Measurements from ENCODE around the gene VSIR. TPM values are rescaled to one million over a fixed set of nuclear protein-coding genes. Genes with fewer than 3 reads are reported as not detected.

The VSIR gene
- total and polyA plus RNA-seq, 10 of the 15 experiments (the other 5 are each of a cell fraction or from before 2014, with no cell fraction given) = 0.19 to 12.5 (median 6.7) TPM

- no peak for TF ChIP-seq HDAC6 (IDR thresholded peaks at IDR 0.05; ENCODE audit: unreplicated experiment)
- TF ChIP-seq, protein P1, sequence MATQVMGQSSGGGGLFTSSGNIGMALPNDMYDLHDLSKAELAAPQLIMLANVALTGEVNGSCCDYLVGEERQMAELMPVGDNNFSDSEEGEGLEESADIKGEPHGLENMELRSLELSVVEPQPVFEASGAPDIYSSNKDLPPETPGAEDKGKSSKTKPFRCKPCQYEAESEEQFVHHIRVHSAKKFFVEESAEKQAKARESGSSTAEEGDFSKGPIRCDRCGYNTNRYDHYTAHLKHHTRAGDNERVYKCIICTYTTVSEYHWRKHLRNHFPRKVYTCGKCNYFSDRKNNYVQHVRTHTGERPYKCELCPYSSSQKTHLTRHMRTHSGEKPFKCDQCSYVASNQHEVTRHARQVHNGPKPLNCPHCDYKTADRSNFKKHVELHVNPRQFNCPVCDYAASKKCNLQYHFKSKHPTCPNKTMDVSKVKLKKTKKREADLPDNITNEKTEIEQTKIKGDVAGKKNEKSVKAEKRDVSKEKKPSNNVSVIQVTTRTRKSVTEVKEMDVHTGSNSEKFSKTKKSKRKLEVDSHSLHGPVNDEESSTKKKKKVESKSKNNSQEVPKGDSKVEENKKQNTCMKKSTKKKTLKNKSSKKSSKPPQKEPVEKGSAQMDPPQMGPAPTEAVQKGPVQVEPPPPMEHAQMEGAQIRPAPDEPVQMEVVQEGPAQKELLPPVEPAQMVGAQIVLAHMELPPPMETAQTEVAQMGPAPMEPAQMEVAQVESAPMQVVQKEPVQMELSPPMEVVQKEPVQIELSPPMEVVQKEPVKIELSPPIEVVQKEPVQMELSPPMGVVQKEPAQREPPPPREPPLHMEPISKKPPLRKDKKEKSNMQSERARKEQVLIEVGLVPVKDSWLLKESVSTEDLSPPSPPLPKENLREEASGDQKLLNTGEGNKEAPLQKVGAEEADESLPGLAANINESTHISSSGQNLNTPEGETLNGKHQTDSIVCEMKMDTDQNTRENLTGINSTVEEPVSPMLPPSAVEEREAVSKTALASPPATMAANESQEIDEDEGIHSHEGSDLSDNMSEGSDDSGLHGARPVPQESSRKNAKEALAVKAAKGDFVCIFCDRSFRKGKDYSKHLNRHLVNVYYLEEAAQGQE (IDR thresholded peaks at IDR 0.05; ENCODE audit: low read depth, low read length) = no peak
- TF ChIP-seq ATF3 (IDR thresholded peaks at IDR 0.05; ENCODE audit: borderline replicate concordance, extremely low read depth, low read depth, low read length) = no peak
- 0 out of 2 replicates have a peak, but pooled peaks have one; percentile 38 for TF ChIP-seq DPF2 (IDR thresholded peaks at IDR 0.05)
- peak; percentile 69 for TF ChIP-seq ELK1 (IDR thresholded peaks at IDR 0.05; ENCODE audit: low read depth, low read length)
- peak; percentile 41; the same call in 1 of the 2 replicates for TF ChIP-seq PKNOX1 (IDR thresholded peaks at IDR 0.05)
- no peak; a peak in 1 of 4 replicates for TF ChIP-seq ETV6 (conservative IDR thresholded peaks at IDR 0.05 in 1 of 2, IDR thresholded peaks at IDR 0.05 in 1 of 2; ENCODE audit: borderline replicate concordance in 1 of 2, low read depth in 1 of 2)
- no peak for TF ChIP-seq NFYB (IDR thresholded peaks at IDR 0.05; ENCODE audit: insufficient read depth, low read depth, low read length)
- peak; percentile 86 to 90 for TF ChIP-seq IKZF2 (IDR thresholded peaks at IDR 0.05)
- peak; percentile 93 for TF ChIP-seq SPI1 (IDR thresholded peaks at IDR 0.05; ENCODE audit: borderline replicate concordance, insufficient read depth, low read depth, low read length)
- TF ChIP-seq ZNF217 (IDR thresholded peaks at IDR 0.05) = no peak
- 0 out of 2 replicates have a peak, but pooled peaks have one; percentile 79 for TF ChIP-seq RBBP5 (conservative IDR thresholded peaks at IDR 0.05)
- TF ChIP-seq, protein P2, sequence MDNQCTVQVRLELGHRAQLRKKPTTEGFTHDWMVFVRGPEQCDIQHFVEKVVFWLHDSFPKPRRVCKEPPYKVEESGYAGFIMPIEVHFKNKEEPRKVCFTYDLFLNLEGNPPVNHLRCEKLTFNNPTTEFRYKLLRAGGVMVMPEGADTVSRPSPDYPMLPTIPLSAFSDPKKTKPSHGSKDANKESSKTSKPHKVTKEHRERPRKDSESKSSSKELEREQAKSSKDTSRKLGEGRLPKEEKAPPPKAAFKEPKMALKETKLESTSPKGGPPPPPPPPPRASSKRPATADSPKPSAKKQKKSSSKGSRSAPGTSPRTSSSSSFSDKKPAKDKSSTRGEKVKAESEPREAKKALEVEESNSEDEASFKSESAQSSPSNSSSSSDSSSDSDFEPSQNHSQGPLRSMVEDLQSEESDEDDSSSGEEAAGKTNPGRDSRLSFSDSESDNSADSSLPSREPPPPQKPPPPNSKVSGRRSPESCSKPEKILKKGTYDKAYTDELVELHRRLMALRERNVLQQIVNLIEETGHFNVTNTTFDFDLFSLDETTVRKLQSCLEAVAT (IDR thresholded peaks at IDR 0.05) = peak; percentile 45
- peak; percentile 58 for TF ChIP-seq SP1 (IDR thresholded peaks at IDR 0.05; ENCODE audit: low read depth, low read length)
- peak; percentile 73 to 80; a peak in 2 of 4 replicates for TF ChIP-seq EP300 (IDR thresholded peaks at IDR 0.05; ENCODE audit: borderline replicate concordance in 1 of 2, control insufficient read depth in 1 of 2, low read depth in 2 of 2, low read length in 2 of 2)
- peak; percentile 18 to 27; a peak in 1 of 4 replicates for TF ChIP-seq BHLHE40 (IDR thresholded peaks at IDR 0.05; ENCODE audit: borderline replicate concordance in 1 of 2, low read depth in 2 of 2, low read length in 1 of 2)
- TF ChIP-seq EZH2 (IDR thresholded peaks at IDR 0.05; ENCODE audit: borderline replicate concordance, control insufficient read depth, low read depth, low read length) = no peak
- no peak for TF ChIP-seq HSF1 (IDR thresholded peaks at IDR 0.05; ENCODE audit: low read depth, low read length)
Observed at GRCh38 chr10:71769279-71769823, 4.0 kb downstream of the VSIR start (continued).
